WTC11 (cell line): ENCODE data around the gene IYD. TPM values are rescaled to one million over a fixed set of nuclear protein-coding genes. Genes with fewer than 3 reads are reported as not detected.

Experiments used
- ATAC-seq: fragments of 200-7000 bp; cut with Tn5 transposase; 2 replicates; pipeline ENCODE4 v1.10.0; 2021; ENCODE audit warnings: mild to moderate bottlenecking, moderate library complexity
- CTCF ChIA-PET: fragments of 300-600 bp; sonication (Branson Sonifier 250); formaldehyde crosslinking; loops from one replicate; lab custom pipeline; 2021; ENCODE audit warnings: antibody characterized with exemption; lab: Charles Lee
- POLR2A ChIA-PET: fragments of 350-600 bp; sonication (Branson Sonifier 250); formaldehyde crosslinking; loops from one replicate; lab custom pipeline; 2021; ENCODE audit warnings: antibody characterized with exemption; lab: Charles Lee
- DNase-seq: peaks from one replicate; pipeline ENCODE4 v3.0.0; 2021; ENCODE audit warnings: low spot score
- H3K27ac Mint-ChIP-seq: 2 replicates; pipeline ENCODE4 v1.8.0; 2021; ENCODE audit warnings: mixed read lengths
- H3K27me3 Mint-ChIP-seq: 2 replicates; pipeline ENCODE4 v1.8.0; 2021; ENCODE audit warnings: low read depth, mild to moderate bottlenecking, moderate library complexity, mixed read lengths
- H3K36me3 Mint-ChIP-seq: 2 replicates; pipeline ENCODE4 v1.8.0; 2021; ENCODE audit warnings: mixed read lengths
- H3K4me1 Mint-ChIP-seq: 2 replicates; pipeline ENCODE4 v1.8.0; 2022; ENCODE audit warnings: mixed read lengths
- H3K4me3 Mint-ChIP-seq: 2 replicates; pipeline ENCODE4 v1.8.0; 2021; ENCODE audit warnings: mild to moderate bottlenecking, moderate library complexity, mixed read lengths
- H3K9me3 Mint-ChIP-seq: 2 replicates; pipeline ENCODE4 v1.8.0; 2021; ENCODE audit warnings: mixed read lengths
- ATF1 ChIP-seq: sonication (generic); formaldehyde crosslinking; IDR thresholded peaks from 2 replicates; pipeline ENCODE4 v1.8.1; 2023; ENCODE audit warnings: mild to moderate bottlenecking, moderate library complexity, missing genetic modification reagents
- CDX4 ChIP-seq: fragments of 250-450 bp; sonication (Bioruptor Pico); IDR thresholded peaks from 2 replicates; pipeline ENCODE4 v1.9.0; 2021; ENCODE audit warnings: moderate library complexity, mild to moderate bottlenecking, inconsistent platforms, borderline replicate concordance
- CREB1 ChIP-seq: sonication (generic); formaldehyde crosslinking; IDR thresholded peaks from 2 replicates; pipeline ENCODE4 v1.8.0; 2023; ENCODE audit warnings: mild to moderate bottlenecking, missing genetic modification reagents
- E2F4 ChIP-seq: sonication (generic); formaldehyde crosslinking; IDR thresholded peaks from 2 replicates; pipeline ENCODE4 v1.8.1; 2022; ENCODE audit warnings: low read depth, mild to moderate bottlenecking, moderate library complexity, missing genetic modification reagents, borderline replicate concordance
- ELF4 ChIP-seq: sonication (generic); formaldehyde crosslinking; IDR thresholded peaks from 2 replicates; pipeline ENCODE4 v1.8.1; 2022; ENCODE audit warnings: low read depth, mild to moderate bottlenecking, moderate library complexity, missing genetic modification reagents
- FOXK1 ChIP-seq: sonication (generic); formaldehyde crosslinking; IDR thresholded peaks from 2 replicates; pipeline ENCODE4 v1.8.0; 2022; ENCODE audit warnings: mild to moderate bottlenecking, moderate library complexity, missing genetic modification reagents
- HMGA2 ChIP-seq: fragments of 250-450 bp; sonication (Bioruptor Pico); IDR thresholded peaks from 2 replicates; pipeline ENCODE4 v1.4.0; 2021; ENCODE audit warnings: mild to moderate bottlenecking, moderate library complexity
- HMGXB4 ChIP-seq: sonication (generic); formaldehyde crosslinking; IDR thresholded peaks from 2 replicates; pipeline ENCODE4 v1.8.1; 2023; ENCODE audit warnings: mild to moderate bottlenecking, moderate library complexity, missing genetic modification reagents
- IRF2 ChIP-seq: sonication (generic); formaldehyde crosslinking; IDR thresholded peaks from 2 replicates; pipeline ENCODE4 v1.8.0; 2022; ENCODE audit warnings: low read depth, missing genetic modification reagents, borderline replicate concordance
- MLX ChIP-seq: sonication (generic); formaldehyde crosslinking; IDR thresholded peaks from 2 replicates; pipeline ENCODE4 v1.8.1; 2023; ENCODE audit warnings: mild to moderate bottlenecking, missing genetic modification reagents, moderate library complexity
- MXD4 ChIP-seq: fragments of 250-450 bp; sonication (Bioruptor Pico); IDR thresholded peaks from 2 replicates; pipeline ENCODE4 v1.8.0; 2021; ENCODE audit warnings: mild to moderate bottlenecking, moderate library complexity, borderline replicate concordance
- NFATC4 ChIP-seq: fragments of 250-450 bp; sonication (Bioruptor Pico); IDR thresholded peaks from 2 replicates; pipeline ENCODE4 v1.9.0; 2021; ENCODE audit warnings: mild to moderate bottlenecking
- NR1H2 ChIP-seq: sonication (generic); formaldehyde crosslinking; IDR thresholded peaks from 2 replicates; pipeline ENCODE4 v1.9.0; 2021; ENCODE audit warnings: mild to moderate bottlenecking, moderate library complexity, missing genetic modification reagents
- NR2C2 ChIP-seq: sonication (generic); formaldehyde crosslinking; IDR thresholded peaks from 2 replicates; pipeline ENCODE4 v1.8.0; 2022; ENCODE audit warnings: mild to moderate bottlenecking, missing genetic modification reagents
- NR3C1 ChIP-seq: sonication (generic); formaldehyde crosslinking; conservative IDR thresholded peaks from 2 replicates; pipeline ENCODE4 v1.8.1; 2023; ENCODE audit warnings: low read depth, mild to moderate bottlenecking, missing genetic modification reagents
- OVOL2 ChIP-seq: fragments of 250-450 bp; sonication (Bioruptor Pico); IDR thresholded peaks from 2 replicates; pipeline ENCODE4 v1.9.0; 2021; ENCODE audit warnings: mild to moderate bottlenecking, borderline replicate concordance
- RELA ChIP-seq: sonication (generic); formaldehyde crosslinking; IDR thresholded peaks from 2 replicates; pipeline ENCODE4 v1.8.1; 2022; ENCODE audit warnings: missing genetic modification reagents, mild to moderate bottlenecking, borderline replicate concordance
- RORB ChIP-seq: fragments of 250-450 bp; sonication (Bioruptor Pico); IDR thresholded peaks from 2 replicates; pipeline ENCODE4 v1.9.0; 2021; ENCODE audit warnings: mild to moderate bottlenecking
- SMAD4 ChIP-seq: sonication (generic); formaldehyde crosslinking; IDR thresholded peaks from 2 replicates; pipeline ENCODE4 v1.8.0; 2022; ENCODE audit warnings: mild to moderate bottlenecking, missing genetic modification reagents
- SOX15 ChIP-seq: fragments of 250-450 bp; sonication (Bioruptor Pico); IDR thresholded peaks from 2 replicates; pipeline ENCODE4 v1.9.0; 2021; ENCODE audit warnings: mild to moderate bottlenecking
- SP1 ChIP-seq: sonication (generic); formaldehyde crosslinking; conservative IDR thresholded peaks from 2 replicates; pipeline ENCODE4 v1.8.1; 2022; ENCODE audit warnings: missing genetic modification reagents
- TCF7 ChIP-seq: sonication (generic); formaldehyde crosslinking; IDR thresholded peaks from 2 replicates; pipeline ENCODE4 v1.8.0; 2022; ENCODE audit warnings: mild to moderate bottlenecking, low read depth, missing genetic modification reagents, moderate library complexity
- TEAD4 ChIP-seq: sonication (generic); formaldehyde crosslinking; IDR thresholded peaks from 2 replicates; pipeline ENCODE4 v1.8.0; 2022; ENCODE audit warnings: mild to moderate bottlenecking, missing genetic modification reagents
- TP53 ChIP-seq: sonication (generic); formaldehyde crosslinking; IDR thresholded peaks from 2 replicates; pipeline ENCODE4 v1.8.1; 2023; ENCODE audit warnings: mild to moderate bottlenecking, missing genetic modification reagents
- ZNF317 ChIP-seq: sonication (generic); formaldehyde crosslinking; IDR thresholded peaks from 2 replicates; pipeline ENCODE4 v1.8.1; 2023; ENCODE audit warnings: low read depth, mild to moderate bottlenecking, moderate library complexity, missing genetic modification reagents, borderline replicate concordance
- ZNF416 ChIP-seq: fragments of 250-450 bp; sonication (Bioruptor Pico); IDR thresholded peaks from 2 replicates; pipeline ENCODE4 v1.9.0; 2021; ENCODE audit warnings: mild to moderate bottlenecking, inconsistent platforms
- ZNF512 ChIP-seq: sonication (generic); formaldehyde crosslinking; IDR thresholded peaks from 2 replicates; pipeline ENCODE4 v1.8.1; 2022; ENCODE audit warnings: missing genetic modification reagents, borderline replicate concordance
- total RNA-seq: library from RNA; stranded (reverse); gene quantifications from 3 replicates; pipeline ENCODE4 v1.2.3, GENCODE V29; 2021
- TF ChIP-seq, protein P1 (sequence below): sonication (generic); formaldehyde crosslinking; conservative IDR thresholded peaks from 2 replicates; pipeline ENCODE4 v1.8.1; 2023; ENCODE audit warnings: mild to moderate bottlenecking, low read depth, missing genetic modification reagents, moderate library complexity

IYD gene
- total RNA-seq, 1 experiment from 2014 or later, result not detected

DNA sequence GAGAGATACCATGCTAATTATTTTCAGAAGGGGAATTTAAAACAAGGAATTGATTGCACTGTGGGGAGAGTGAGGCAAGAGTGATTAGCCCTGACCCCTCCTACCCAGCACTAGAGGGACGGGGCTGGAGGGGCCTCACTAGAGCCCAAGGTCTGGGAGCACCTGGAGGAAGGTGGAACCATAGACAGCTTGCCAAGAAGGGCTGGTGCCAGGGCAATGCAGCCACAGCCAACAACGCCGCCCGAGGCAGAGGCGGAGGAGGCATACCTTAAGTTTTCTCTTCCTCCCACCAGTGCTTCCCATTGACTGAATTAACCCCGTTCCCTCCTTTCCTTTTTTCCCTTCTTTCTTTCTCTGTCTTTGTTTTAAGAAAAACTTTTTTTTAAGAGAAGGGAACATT is 40.0 kb downstream of the IYD start:
- Mint-ChIP-seq H3K4me3 (no peak overlapping the region), H3K4me1 (no peaks in the 10 kb centered on the region), H3K9me3 (peaks cover 8% of the 10 kb centered on the region), H3K27me3 (no peaks in the 10 kb centered on the region; the same call in 1 of the 2 replicates), H3K36me3 (0 out of 2 replicates have a peak, but pooled peaks cover under 1% of the 10 kb centered on the region), H3K27ac (no peak overlapping the region)
- TF ChIP-seq RORB (CRISPR knock-in tag) (no peak), OVOL2 (CRISPR knock-in tag) (no peak), CDX4 (CRISPR knock-in tag) (no peak), RELA (no peak), E2F4 (CRISPR knock-in tag) (no peak), ATF1 (CRISPR knock-in tag) (no peak), NR2C2 (CRISPR knock-in tag) (no peak), ZNF317 (no peak), TEAD4 (CRISPR knock-in tag) (no peak), SOX15 (CRISPR knock-in tag) (no peak), TP53 (CRISPR knock-in tag) (no peak), NR1H2 (CRISPR knock-in tag) (no peak), SMAD4 (CRISPR knock-in tag) (no peak), TCF7 (no peak), MLX (CRISPR knock-in tag) (no peak), ELF4 (CRISPR knock-in tag) (no peak), IRF2 (CRISPR knock-in tag) (no peak), NR3C1 (CRISPR knock-in tag) (no peak), HMGXB4 (CRISPR knock-in tag) (no peak)
- TF ChIP-seq, protein P1, sequence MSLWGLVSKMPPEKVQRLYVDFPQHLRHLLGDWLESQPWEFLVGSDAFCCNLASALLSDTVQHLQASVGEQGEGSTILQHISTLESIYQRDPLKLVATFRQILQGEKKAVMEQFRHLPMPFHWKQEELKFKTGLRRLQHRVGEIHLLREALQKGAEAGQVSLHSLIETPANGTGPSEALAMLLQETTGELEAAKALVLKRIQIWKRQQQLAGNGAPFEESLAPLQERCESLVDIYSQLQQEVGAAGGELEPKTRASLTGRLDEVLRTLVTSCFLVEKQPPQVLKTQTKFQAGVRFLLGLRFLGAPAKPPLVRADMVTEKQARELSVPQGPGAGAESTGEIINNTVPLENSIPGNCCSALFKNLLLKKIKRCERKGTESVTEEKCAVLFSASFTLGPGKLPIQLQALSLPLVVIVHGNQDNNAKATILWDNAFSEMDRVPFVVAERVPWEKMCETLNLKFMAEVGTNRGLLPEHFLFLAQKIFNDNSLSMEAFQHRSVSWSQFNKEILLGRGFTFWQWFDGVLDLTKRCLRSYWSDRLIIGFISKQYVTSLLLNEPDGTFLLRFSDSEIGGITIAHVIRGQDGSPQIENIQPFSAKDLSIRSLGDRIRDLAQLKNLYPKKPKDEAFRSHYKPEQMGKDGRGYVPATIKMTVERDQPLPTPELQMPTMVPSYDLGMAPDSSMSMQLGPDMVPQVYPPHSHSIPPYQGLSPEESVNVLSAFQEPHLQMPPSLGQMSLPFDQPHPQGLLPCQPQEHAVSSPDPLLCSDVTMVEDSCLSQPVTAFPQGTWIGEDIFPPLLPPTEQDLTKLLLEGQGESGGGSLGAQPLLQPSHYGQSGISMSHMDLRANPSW (CRISPR knock-in tag), result no peak
- POLR2A ChIA-PET, result no interaction called here
- no peak for DNase-seq
- CTCF ChIA-PET, result interaction anchor here (0.8 kb wide), 1 partner anchor 328 kb away, joined by 4 read pairs; no protein-coding TSS in a partner anchor
- ATAC-seq, result no peak

- no peak for DNase-seq
- POLR2A ChIA-PET, result no interaction called here
- Mint-ChIP-seq H3K9me3 (peaks cover 11% of the 10 kb centered on the region), H3K4me3 (no peak overlapping the region), H3K4me1 (no peaks in the 10 kb centered on the region), H3K27me3 (no peaks in the 10 kb centered on the region; the same call in 1 of the 2 replicates), H3K27ac (no peak overlapping the region), H3K36me3 (0 out of 2 replicates have a peak, but pooled peaks cover 2% of the 10 kb centered on the region)
- ATAC-seq, result no peak
- TF ChIP-seq HMGA2 (CRISPR knock-in tag), result no peak
- no peak for TF ChIP-seq NR2C2 (CRISPR knock-in tag)
- no peak for TF ChIP-seq RORB (CRISPR knock-in tag)
- no peak for TF ChIP-seq MXD4
- no peak for TF ChIP-seq CREB1 (CRISPR knock-in tag)
- TF ChIP-seq SP1, result no peak
- TF ChIP-seq ZNF512 (CRISPR knock-in tag), result no peak
- TF ChIP-seq NFATC4 (CRISPR knock-in tag), result no peak
- no peak for TF ChIP-seq FOXK1 (CRISPR knock-in tag)
- no peak for TF ChIP-seq ZNF416 (CRISPR knock-in tag)
- no peak for TF ChIP-seq IRF2 (CRISPR knock-in tag)
- CTCF ChIA-PET, result no interaction called here
Measured at GRCh38 chr6:150409576-150410066, 40.8 kb downstream of the IYD start.
